Spleen (tissue), 7 donors: ENCODE data around the gene OST4.

Experiments used
- POLR2A ChIP-seq, 3 donors: fragments of 450-650 bp; IDR thresholded peaks; one replicate each; pipeline ENCODE4 v1.5.1; 2017; ENCODE audit warnings: antibody characterized with exemption in 3 of 3, mild to moderate bottlenecking in 1 of 3
- POLR2AphosphoS5 ChIP-seq, 3 donors: sonication (generic); formaldehyde crosslinking; IDR thresholded peaks; one replicate each; pipeline ENCODE4 v1.5.1; 2017; ENCODE audit warnings: antibody characterized with exemption in 3 of 3
- TF ChIP-seq, protein P1 (sequence below), 11 experiments: fragments of 200-600 bp in 7 of 11; fragments of 450-650 bp in 4 of 11; sonication (generic) in 4 of 11; IDR thresholded peaks in 8 of 11; conservative IDR thresholded peaks in 3 of 11; 1 replicate in 7 of 11; 2 replicates in 4 of 11; pipeline versions ENCODE4 v1.4.0 to v1.8.0; 2016 to 2021; ENCODE audit warnings: antibody characterized with exemption in 11 of 11, inconsistent platforms in 4 of 11, mild to moderate bottlenecking in 1 of 11
- donor health status: DM: no; HTN: no; CAD: no; lungs with moderate emphysema.
- donor health status: DM: no; HTN: no; CAD: no.
- donor health status: DM: no; HTN: no; CAD: no.

DNA sequence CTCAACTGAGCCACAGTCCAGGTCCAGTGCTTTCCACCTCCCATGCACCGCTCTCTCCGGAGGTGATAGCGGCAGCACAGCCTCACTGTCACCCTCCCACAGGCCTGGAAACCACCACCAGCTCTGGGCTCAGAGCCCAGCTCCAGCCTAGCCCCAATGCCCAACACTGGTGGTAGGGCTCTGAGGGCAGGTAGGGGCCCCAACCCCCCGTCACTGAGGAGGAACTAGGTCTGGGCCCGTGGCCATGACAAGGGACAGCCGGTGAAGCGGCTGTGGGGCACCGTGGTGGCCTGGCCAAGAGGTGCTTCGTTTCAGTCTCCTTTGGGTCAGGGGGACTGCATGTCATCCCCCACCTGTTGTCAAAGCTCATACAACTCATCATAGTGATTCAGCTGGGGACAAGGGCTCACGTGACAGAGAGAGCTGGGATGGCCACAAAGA lies 44.2 kb downstream of the OST4 start:
- TF ChIP-seq, protein P1, sequence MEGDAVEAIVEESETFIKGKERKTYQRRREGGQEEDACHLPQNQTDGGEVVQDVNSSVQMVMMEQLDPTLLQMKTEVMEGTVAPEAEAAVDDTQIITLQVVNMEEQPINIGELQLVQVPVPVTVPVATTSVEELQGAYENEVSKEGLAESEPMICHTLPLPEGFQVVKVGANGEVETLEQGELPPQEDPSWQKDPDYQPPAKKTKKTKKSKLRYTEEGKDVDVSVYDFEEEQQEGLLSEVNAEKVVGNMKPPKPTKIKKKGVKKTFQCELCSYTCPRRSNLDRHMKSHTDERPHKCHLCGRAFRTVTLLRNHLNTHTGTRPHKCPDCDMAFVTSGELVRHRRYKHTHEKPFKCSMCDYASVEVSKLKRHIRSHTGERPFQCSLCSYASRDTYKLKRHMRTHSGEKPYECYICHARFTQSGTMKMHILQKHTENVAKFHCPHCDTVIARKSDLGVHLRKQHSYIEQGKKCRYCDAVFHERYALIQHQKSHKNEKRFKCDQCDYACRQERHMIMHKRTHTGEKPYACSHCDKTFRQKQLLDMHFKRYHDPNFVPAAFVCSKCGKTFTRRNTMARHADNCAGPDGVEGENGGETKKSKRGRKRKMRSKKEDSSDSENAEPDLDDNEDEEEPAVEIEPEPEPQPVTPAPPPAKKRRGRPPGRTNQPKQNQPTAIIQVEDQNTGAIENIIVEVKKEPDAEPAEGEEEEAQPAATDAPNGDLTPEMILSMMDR (IDR thresholded peaks at IDR 0.05 in 8 of 11, conservative IDR thresholded peaks at IDR 0.05 in 3 of 11): no peak
- no peak for TF ChIP-seq POLR2A (IDR thresholded peaks at IDR 0.05)
- peak in 1 of 3 donors; percentile 26 for TF ChIP-seq POLR2AphosphoS5 (IDR thresholded peaks at IDR 0.05)
